ENCODE measurements around the gene DYSF. TPM values are rescaled to one million over a fixed set of nuclear protein-coding genes. Genes with fewer than 3 reads are reported as not detected.

Gene DYSF
- total RNA-seq, 4 donors from 2014 or later = 10.3 to 14.9 (median 14.4) TPM

DNA sequence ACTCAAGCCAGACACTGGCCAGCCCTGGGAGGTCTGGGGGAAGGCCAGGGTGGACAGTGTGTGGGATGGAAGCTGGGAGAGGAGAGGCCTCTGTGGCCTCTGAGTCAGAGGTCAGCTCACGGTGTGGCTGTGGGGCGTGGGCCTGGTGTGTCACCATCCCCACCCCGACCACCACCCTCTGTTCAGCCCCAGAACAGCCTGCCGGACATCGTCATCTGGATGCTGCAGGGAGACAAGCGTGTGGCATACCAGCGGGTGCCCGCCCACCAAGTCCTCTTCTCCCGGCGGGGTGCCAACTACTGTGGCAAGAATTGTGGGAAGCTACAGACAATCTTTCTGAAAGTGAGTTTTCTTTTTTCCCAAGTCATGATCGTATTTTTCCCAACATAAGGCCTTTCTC, 110.5 kb downstream of the DYSF start:
- no peak for DNase-seq
- no peak for TF ChIP-seq POLR2A (IDR thresholded peaks at IDR 0.05)
- TF ChIP-seq, protein P1, sequence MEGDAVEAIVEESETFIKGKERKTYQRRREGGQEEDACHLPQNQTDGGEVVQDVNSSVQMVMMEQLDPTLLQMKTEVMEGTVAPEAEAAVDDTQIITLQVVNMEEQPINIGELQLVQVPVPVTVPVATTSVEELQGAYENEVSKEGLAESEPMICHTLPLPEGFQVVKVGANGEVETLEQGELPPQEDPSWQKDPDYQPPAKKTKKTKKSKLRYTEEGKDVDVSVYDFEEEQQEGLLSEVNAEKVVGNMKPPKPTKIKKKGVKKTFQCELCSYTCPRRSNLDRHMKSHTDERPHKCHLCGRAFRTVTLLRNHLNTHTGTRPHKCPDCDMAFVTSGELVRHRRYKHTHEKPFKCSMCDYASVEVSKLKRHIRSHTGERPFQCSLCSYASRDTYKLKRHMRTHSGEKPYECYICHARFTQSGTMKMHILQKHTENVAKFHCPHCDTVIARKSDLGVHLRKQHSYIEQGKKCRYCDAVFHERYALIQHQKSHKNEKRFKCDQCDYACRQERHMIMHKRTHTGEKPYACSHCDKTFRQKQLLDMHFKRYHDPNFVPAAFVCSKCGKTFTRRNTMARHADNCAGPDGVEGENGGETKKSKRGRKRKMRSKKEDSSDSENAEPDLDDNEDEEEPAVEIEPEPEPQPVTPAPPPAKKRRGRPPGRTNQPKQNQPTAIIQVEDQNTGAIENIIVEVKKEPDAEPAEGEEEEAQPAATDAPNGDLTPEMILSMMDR (IDR thresholded peaks at IDR 0.05) = no peak
- Histone ChIP-seq H3K9me3 (no peaks in the 10 kb centered on the region), H3K4me3 (replicated peaks in 1 of 3) (no peak overlapping the region), H3K36me3 (no peaks in the 10 kb centered on the region), H3K4me1 (peaks cover 6 to 55% of the 10 kb centered on the region in 2 donors), H3K27ac (no peak overlapping the region), H3K27me3 (no peaks in the 10 kb centered on the region)
- intact Hi-C loops (cut with DNase I) = no loop called here
- 94 to 95% methylated on average over 8 to 9 of the region's 11 CpGs for WGBS, 2 donors

DNA sequence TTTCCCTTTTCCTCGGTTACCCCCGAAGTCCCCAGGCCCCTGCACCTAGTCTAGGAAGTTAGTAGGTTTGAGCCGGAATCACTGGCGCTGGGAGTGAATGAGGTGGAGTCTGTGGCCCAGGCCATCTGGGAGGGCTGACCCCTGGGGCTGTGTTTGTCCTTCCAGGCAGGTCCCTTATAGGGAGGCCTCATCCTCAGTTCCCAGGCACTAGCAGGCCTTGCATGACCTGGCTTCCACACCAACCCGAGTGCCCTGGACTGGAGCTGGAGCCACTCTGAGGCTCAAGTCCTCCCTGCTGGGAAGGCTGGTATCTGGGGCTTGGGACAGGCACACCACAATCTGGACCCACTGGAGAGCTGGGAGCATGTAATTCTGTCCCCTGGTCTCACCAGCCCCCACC, 111.0 kb downstream of the DYSF start:
- H3K27me3 ChIP-seq = no peaks in the 10 kb centered on the region
- H3K36me3 ChIP-seq = no peaks in the 10 kb centered on the region
- TF ChIP-seq, protein P1 (IDR thresholded peaks at IDR 0.05) = no peak
- TF ChIP-seq POLR2A (IDR thresholded peaks at IDR 0.05) = no peak
- peaks cover 6 to 50% of the 10 kb centered on the region in 2 donors for H3K4me1 ChIP-seq
- H3K27ac ChIP-seq = no peak overlapping the region
- no peak for DNase-seq
- H3K4me3 ChIP-seq (replicated peaks in 1 of 3) = no peak overlapping the region
- H3K9me3 ChIP-seq = no peaks in the 10 kb centered on the region
- intact Hi-C loops (cut with DNase I) = no loop called here
- WGBS, 2 donors = 74 to 93% methylated on average over 4 to 5 of the region's 5 CpGs

DNA sequence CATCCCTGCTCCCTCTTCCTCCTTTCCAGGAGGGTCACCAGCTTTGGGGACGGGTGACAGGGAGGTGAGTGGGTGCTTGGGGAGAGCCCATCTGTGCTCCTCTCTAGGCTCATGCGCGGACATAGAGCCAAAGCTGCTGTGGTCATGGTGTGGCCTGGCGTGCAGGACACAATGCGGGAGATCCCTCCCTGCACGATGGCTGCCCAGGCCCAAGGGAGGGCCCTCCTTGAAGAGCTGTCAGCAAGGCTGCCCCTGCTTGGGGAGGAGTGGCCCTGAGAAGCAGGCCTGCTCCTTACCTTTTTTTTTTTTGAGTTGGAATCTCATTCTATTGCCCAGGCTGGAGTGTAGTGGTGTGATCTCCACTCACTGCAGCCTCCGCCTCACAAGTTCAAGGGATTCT, 111.4 kb downstream of the DYSF start:
- peaks cover 6 to 45% of the 10 kb centered on the region in 2 donors for H3K4me1 ChIP-seq
- WGBS, 2 donors = 88 to 92% methylated on average over 7 of the region's 7 CpGs
- no peaks in the 10 kb centered on the region for H3K9me3 ChIP-seq
- TF ChIP-seq, protein P1 (IDR thresholded peaks at IDR 0.05) = no peak
- no peak for TF ChIP-seq POLR2A (IDR thresholded peaks at IDR 0.05)
- H3K4me3 ChIP-seq (replicated peaks in 1 of 3) = no peak overlapping the region
- H3K27me3 ChIP-seq = no peaks in the 10 kb centered on the region
- intact Hi-C loops (cut with DNase I) = no loop called here
- H3K27ac ChIP-seq = no peak overlapping the region
- no peak for DNase-seq
- H3K36me3 ChIP-seq = no peaks in the 10 kb centered on the region

DNA sequence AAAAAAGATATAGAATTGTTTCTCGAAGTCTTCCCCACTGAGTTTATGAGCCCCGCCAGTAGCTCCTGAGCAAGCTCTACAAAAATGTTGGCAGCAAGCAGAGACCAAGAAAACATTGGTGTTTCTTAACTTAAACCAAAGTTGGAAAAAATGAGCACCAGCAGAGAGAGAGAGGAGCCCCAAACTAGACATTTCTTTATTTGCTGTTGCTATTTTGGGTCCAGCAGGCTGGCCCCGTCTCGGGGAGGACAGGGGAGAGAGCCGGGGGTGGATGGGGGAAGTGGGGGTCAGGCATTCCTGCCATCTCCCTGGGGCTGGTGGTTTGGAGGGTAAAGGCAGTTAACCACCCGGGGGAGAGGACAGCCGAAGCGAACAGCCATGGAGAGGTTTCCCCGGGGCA, 113.0 kb downstream of the DYSF start:
- Histone ChIP-seq H3K36me3 (no peaks in the 10 kb centered on the region), H3K27ac (peak overlapping the region in 2 of 3 donors; percentile 39 to 48), H3K27me3 (no peaks in the 10 kb centered on the region), H3K9me3 (no peaks in the 10 kb centered on the region), H3K4me1 (peaks cover 3 to 30% of the 10 kb centered on the region in 2 donors), H3K4me3 (replicated peaks in 1 of 3) (no peak overlapping the region)
- WGBS, 2 donors = 18 to 22% methylated on average over 9 of the region's 9 CpGs
- intact Hi-C loops (cut with DNase I) = no loop called here
- peak; percentile 42 to 54 for DNase-seq
- TF ChIP-seq POLR2A (IDR thresholded peaks at IDR 0.05) = no peak
- TF ChIP-seq, protein P1 (IDR thresholded peaks at IDR 0.05) = no peak

DNA sequence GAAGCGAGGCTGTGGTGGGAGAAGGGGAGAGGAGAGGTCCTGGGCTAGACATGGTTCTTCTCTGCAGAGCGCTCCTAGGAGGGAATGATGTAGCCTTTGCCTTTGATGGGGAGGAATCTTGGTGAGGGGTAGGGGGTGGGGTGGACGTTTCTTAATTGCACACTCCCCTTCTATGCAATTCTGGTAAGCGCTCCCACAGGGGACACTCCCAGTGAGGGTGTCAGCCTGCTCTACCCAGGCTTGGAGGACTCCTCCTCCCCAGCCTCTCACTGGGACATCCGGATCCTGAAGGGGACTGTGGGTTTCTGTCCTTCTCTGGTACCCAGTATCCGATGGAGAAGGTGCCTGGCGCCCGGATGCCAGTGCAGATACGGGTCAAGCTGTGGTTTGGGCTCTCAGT, 114.3 kb downstream of the DYSF start:
- H3K36me3 ChIP-seq = no peaks in the 10 kb centered on the region
- H3K4me3 ChIP-seq (replicated peaks in 1 of 3) = no peak overlapping the region
- no peak overlapping the region for H3K27ac ChIP-seq
- no peaks in the 10 kb centered on the region for H3K27me3 ChIP-seq
- H3K4me1 ChIP-seq = peaks cover 3 to 23% of the 10 kb centered on the region in 2 donors
- TF ChIP-seq, protein P1 (IDR thresholded peaks at IDR 0.05) = no peak
- TF ChIP-seq POLR2A (IDR thresholded peaks at IDR 0.05) = no peak
- WGBS, 2 donors = 90 to 98% methylated on average over 5 to 6 of the region's 9 CpGs
- DNase-seq = no peak
- H3K9me3 ChIP-seq = no peaks in the 10 kb centered on the region
- intact Hi-C loops (cut with DNase I) = no loop called here
